CD4-positive, alpha-beta T cell treated with Interleukin-6 for 4 hours (primary cell): Measurements from ENCODE around the gene SCRT2.

Source experiments
- DNase-seq: peaks from one replicate; pipeline ENCODE4 v3.0.0-alpha.2; 2020; ENCODE audit warnings: mixed read lengths

SCRT2 gene

GRCh38 chr20:623021-623420, 52.6 kb downstream of the SCRT2 start:
- DNase-seq, result no peak

GRCh38 chr20:622161-622560, 53.4 kb downstream of the SCRT2 start:
- no peak for DNase-seq

- no peak for DNase-seq
Measured at GRCh38 chr20:621125-621756, 54.4 kb downstream of the SCRT2 start.

- DNase-seq, result no peak
Measured at GRCh38 chr20:620246-620645, 55.4 kb downstream of the SCRT2 start.

- no peak for DNase-seq
Measured at GRCh38 chr20:618980-619379, 56.6 kb downstream of the SCRT2 start.

- DNase-seq, result no peak
Measured at GRCh38 chr20:617934-618690, 57.5 kb downstream of the SCRT2 start.

- DNase-seq, result no peak
Measured at GRCh38 chr20:615514-615913, 60.1 kb downstream of the SCRT2 start.

GRCh38 chr20:611843-612185, 63.8 kb downstream of the SCRT2 start:
- DNase-seq, result no peak
